Left ventricle myocardium inferior (tissue), 1 donor: ENCODE results near the gene CHRDL2. TPM values are rescaled to one million over a fixed set of nuclear protein-coding genes. Genes with fewer than 3 reads are reported as not detected.

ENCODE experiments used
- DNase-seq: peaks from one replicate; pipeline ENCODE4 v3.0.0-alpha.2; 2020
- H3K27ac ChIP-seq: fragments of 200-600 bp; replicated peaks from 2 replicates; pipeline ENCODE4 v1.8.0; 2021
- H3K27me3 ChIP-seq: fragments of 200-600 bp; 2 replicates; pipeline ENCODE4 v1.8.0; 2021; ENCODE audit warnings: low read depth
- H3K36me3 ChIP-seq: fragments of 200-600 bp; 2 replicates; pipeline ENCODE4 v1.8.0; 2021
- H3K4me1 ChIP-seq: fragments of 200-600 bp; 2 replicates; pipeline ENCODE4 v1.8.0; 2021
- H3K4me3 ChIP-seq: fragments of 200-600 bp; 2 replicates; pipeline ENCODE4 v1.8.0; 2021; ENCODE audit warnings: mild to moderate bottlenecking, moderate library complexity
- H3K9me3 ChIP-seq: fragments of 200-600 bp; replicated peaks from 2 replicates; pipeline ENCODE4 v1.8.0; 2021
- intact Hi-C: fragments of 100-400 bp; cut with micrococcal nuclease; formaldehyde crosslinking; loops from one replicate; pipeline ENCODE4 v1.11.0; 2022
- total RNA-seq: library from RNA; stranded (reverse); fragmentation: NEBNext Ultra II Directional; extraction: Animal tissue kit (Norgen Biotek cat#: 25700); gene quantifications from one replicate; pipeline ENCODE4 v1.2.1, GENCODE V29; 2021
- TF ChIP-seq, protein P1 (sequence below): fragments of 200-600 bp; IDR thresholded peaks from 2 replicates; pipeline ENCODE4 v1.8.0; 2021; ENCODE audit warnings: antibody characterized with exemption, mild to moderate bottlenecking, borderline replicate concordance
- donor health status: DM: no; HTN: yes; CAD: no; lungs with severe emphysema.

The CHRDL2 gene
- total RNA-seq, 1 donor from 2014 or later: 6.5 TPM

DNA sequence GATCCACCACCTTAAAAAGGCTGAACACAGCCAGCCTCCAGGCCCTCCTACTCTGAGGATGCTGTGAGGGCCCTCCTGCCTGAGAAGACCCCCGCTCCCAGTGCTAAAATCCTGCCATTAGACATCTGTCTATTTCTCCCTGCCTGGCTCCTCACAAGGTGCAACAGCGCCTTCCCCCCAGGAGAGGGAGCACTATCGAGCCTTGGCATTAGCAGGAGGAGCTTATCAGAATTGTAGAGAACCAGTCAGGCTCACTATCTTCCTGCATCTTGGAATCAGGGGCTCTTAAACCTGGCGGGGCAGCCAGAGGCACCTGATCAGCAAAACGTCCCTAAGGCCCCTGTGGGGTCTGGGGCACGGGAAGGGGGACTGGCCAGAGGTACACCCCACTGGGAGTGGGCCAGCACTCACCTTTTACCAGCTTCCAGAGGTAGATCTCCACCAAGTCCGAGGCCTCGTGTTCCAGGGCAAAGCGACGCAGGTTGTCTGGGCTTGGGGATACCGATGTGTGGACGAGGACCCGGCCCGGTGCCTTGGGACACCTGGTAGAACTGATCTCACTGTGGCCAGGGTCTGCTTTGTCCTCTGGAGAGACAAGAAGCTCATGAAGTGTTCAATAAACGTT is 28.7 kb downstream of the CHRDL2 start:
- Histone ChIP-seq H3K9me3 (no peaks in the 10 kb centered on the region), H3K27ac (no peak overlapping the region), H3K4me3 (no peak overlapping the region), H3K27me3 (no peaks in the 10 kb centered on the region), H3K36me3 (no peaks in the 10 kb centered on the region), H3K4me1 (peaks cover 11% of the 10 kb centered on the region)
- DNase-seq: peak; percentile 55
- intact Hi-C loops: no loop called here
- TF ChIP-seq, protein P1, sequence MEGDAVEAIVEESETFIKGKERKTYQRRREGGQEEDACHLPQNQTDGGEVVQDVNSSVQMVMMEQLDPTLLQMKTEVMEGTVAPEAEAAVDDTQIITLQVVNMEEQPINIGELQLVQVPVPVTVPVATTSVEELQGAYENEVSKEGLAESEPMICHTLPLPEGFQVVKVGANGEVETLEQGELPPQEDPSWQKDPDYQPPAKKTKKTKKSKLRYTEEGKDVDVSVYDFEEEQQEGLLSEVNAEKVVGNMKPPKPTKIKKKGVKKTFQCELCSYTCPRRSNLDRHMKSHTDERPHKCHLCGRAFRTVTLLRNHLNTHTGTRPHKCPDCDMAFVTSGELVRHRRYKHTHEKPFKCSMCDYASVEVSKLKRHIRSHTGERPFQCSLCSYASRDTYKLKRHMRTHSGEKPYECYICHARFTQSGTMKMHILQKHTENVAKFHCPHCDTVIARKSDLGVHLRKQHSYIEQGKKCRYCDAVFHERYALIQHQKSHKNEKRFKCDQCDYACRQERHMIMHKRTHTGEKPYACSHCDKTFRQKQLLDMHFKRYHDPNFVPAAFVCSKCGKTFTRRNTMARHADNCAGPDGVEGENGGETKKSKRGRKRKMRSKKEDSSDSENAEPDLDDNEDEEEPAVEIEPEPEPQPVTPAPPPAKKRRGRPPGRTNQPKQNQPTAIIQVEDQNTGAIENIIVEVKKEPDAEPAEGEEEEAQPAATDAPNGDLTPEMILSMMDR: peak; percentile 94

DNA sequence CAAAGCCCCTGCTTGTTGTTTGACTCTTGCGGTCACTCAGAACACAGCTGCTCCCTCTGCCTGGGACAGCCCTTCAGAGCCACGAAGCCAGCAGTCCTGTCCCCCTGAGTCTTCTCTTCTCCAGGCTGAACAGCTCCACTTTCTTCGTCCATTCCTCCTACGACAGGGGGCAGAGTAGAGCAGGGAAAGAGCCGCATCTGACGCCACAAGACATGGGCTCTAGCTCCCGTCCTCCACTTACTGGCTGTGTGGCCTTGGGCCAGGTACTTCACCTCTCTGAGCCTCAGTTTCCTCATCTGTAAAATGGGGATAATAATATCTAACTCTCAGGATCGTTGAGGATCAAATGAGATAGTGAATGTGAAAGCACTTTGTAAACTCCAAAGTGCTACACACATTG is 29.9 kb downstream of the CHRDL2 start:
- Histone ChIP-seq H3K36me3 (no peaks in the 10 kb centered on the region), H3K4me3 (no peak overlapping the region), H3K4me1 (peaks cover 22% of the 10 kb centered on the region), H3K27me3 (no peaks in the 10 kb centered on the region), H3K27ac (no peak overlapping the region), H3K9me3 (no peaks in the 10 kb centered on the region)
- TF ChIP-seq, protein P1: no peak
- intact Hi-C loops: no loop called here
- DNase-seq: no peak

DNA sequence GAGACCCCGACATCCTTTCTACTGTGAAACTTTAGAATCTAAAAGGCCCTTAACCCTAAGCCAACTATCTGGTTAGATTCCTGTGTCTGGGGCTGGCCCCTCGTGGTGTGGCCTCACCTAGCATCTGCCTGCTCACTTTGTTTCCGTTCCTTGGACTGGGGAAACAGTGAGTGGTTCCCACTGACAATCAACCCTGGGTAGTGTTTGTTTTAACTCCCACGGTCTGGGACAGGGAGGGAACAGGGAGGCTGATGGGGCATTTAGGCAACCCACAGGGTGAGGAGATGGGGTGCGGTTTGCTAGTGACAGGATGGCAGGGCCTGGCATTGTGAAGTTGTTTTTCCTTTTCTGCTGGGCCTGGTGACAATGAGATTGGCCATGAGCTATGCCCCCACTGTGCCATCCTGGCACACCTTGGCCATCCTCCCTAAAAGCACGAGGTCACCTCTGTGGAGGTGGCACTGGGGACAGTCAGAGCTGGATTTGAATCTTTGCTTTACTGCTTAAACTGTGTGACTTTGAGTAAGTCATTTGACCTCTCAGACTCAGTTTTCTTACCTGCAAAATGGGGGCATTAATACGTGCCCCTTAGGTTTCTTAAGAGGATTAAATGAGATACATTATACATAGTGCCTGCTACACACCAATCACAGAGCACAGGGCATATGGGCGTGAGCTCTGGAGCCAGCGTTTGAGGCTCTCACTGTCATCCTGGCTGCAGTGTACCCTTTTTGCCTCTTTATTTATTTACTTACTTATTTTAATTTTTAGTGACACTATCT is 31.4 kb downstream of the CHRDL2 start:
- H3K36me3 ChIP-seq: no peaks in the 10 kb centered on the region
- TF ChIP-seq, protein P1: no peak
- intact Hi-C loops: no loop called here
- no peak for DNase-seq
- H3K27me3 ChIP-seq: no peaks in the 10 kb centered on the region
- H3K4me3 ChIP-seq: no peak overlapping the region
- peaks cover 28% of the 10 kb centered on the region for H3K4me1 ChIP-seq
- no peaks in the 10 kb centered on the region for H3K9me3 ChIP-seq
- peak overlapping the region; percentile 8 for H3K27ac ChIP-seq

DNA sequence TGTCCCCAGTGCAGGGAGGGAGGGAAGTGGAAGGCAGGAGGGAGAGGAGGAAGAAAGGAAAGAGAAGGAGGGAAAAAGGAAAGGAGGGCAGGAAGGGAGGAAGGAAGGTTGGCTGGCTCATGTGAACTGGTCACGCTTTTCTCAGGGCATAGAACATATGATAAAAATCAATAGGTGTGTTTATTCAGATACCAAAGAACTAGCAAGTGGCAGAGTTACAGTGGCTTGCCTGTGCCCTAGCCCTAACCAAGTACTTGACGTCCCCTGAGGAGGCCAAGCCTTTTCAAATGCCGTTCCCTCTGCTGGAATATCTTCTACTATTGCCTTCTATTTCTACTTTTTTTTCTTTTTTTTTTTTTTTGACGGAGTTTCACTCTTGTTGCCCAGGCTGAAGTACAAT is 33.5 kb downstream of the CHRDL2 start:
- TF ChIP-seq, protein P1: no peak
- peak overlapping the region; percentile 83 for H3K27ac ChIP-seq
- no peaks in the 10 kb centered on the region for H3K27me3 ChIP-seq
- peaks cover 28% of the 10 kb centered on the region for H3K4me1 ChIP-seq
- intact Hi-C loops: no loop called here
- H3K4me3 ChIP-seq: no peak overlapping the region
- DNase-seq: no peak
- no peaks in the 10 kb centered on the region for H3K9me3 ChIP-seq
- H3K36me3 ChIP-seq: no peaks in the 10 kb centered on the region

DNA sequence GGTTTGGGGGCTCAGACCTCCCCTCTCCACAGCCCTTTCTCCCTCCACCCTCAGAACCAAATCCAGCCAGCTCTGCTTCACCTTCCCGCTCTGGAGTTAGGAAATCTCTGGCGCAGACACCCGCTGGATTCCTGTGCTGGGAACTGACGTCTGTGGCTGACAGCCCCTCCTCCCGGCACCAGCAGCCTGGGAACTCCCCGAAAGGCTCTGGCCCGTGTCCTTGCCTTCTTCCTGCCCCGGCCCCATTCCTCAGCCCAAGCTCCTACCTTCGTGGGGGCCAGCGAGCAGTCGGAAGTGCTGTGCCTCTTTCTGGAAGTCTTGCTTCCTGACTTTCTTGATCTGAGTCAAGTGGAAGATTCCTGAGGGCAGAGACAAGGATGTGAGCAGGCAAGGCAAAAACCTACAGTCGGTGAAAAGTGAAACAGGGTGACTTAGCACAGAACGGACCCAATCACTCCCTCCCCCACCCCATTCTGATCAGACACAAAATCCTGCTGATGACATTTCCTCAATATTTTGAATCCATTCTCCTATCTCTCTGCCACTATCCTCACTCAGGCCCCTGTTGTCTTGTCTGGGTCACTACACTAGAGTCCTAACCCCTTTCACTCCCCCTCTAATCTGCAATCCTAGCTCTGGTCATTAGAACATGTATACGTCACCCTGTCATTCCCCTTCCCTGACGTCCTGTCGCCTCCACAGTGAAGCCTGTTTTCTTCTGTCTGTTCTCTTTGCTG is 34.1 kb downstream of the CHRDL2 start:
- Histone ChIP-seq H3K27ac (peak overlapping the region; percentile 83), H3K27me3 (no peaks in the 10 kb centered on the region), H3K4me1 (peaks cover 28% of the 10 kb centered on the region), H3K9me3 (no peaks in the 10 kb centered on the region), H3K4me3 (peak overlapping the region; percentile 50), H3K36me3 (no peaks in the 10 kb centered on the region)
- peak; percentile 83 for DNase-seq
- intact Hi-C loops: no loop called here
- TF ChIP-seq, protein P1: no peak
